Measurements from ENCODE around the gene SH2D7.

- TF ChIP-seq EP300 (IDR thresholded peaks at IDR 0.05), result no peak
- no peak for TF ChIP-seq CTCF (IDR thresholded peaks at IDR 0.05)
Observed at GRCh38 chr15:78054518-78054917, 37.8 kb upstream of the SH2D7 start.
